ENCODE data around the gene CALHM2. TPM values are rescaled to one million over a fixed set of nuclear protein-coding genes. Genes with fewer than 3 reads are reported as not detected.

Gene CALHM2
- total and polyA plus RNA-seq, 2 donors (not counting 1 experiment from before 2014, with no cell fraction given): 16.3 to 42.8 TPM

- H2AFZ ChIP-seq (ENCODE audit: insufficient read depth, low read depth, low read length, poor library complexity, severe bottlenecking): no peak overlapping the region
- no peak overlapping the region for H3K4me3 ChIP-seq (ENCODE audit: control extremely low read depth in 1 of 5, extremely low read depth in 1 of 5, insufficient read depth in 1 of 5, low read depth in 2 of 5, low read length in 4 of 5)
- H3K27ac ChIP-seq (ENCODE audit: low read length in 2 of 2): no peak overlapping the region
- WGBS (ENCODE audit: insufficient coverage): 94% methylated on average over 3 of the region's 5 CpGs
- no peaks in the 10 kb centered on the region for H3K36me3 ChIP-seq (replicated peaks in 1 of 2; ENCODE audit: control extremely low read depth in 1 of 2, control insufficient read depth in 1 of 2, extremely low read depth in 1 of 2, insufficient read depth in 2 of 2, low read length in 1 of 2)
- H3K27me3 Mint-ChIP-seq: peaks cover 65% of the 10 kb centered on the region
- ChIA-PET POLR2A (no interaction called here), CTCF (no interaction called here)
- ATAC-seq (ENCODE audit: low read depth): no peak
- H4K20me1 ChIP-seq (ENCODE audit: control insufficient read depth, insufficient read depth, low read length, poor library complexity, severe bottlenecking): no peaks in the 10 kb centered on the region
- no peak overlapping the region for H3K4me3 Mint-ChIP-seq
- H3K4me1 ChIP-seq (ENCODE audit: control insufficient read depth in 2 of 2, insufficient read depth in 2 of 2, low read length in 2 of 2): peaks cover 7% of the 10 kb centered on the region in 2 donors
- H3K9me3 Mint-ChIP-seq (ENCODE audit: insufficient read depth): no peaks in the 10 kb centered on the region
- peaks cover 5% of the 10 kb centered on the region for H3K4me1 Mint-ChIP-seq
- H3K27me3 ChIP-seq (replicated peaks in 1 of 4; ENCODE audit: control extremely low read depth in 1 of 4, control insufficient read depth in 3 of 4, insufficient read depth in 4 of 4, low read length in 3 of 4): peaks cover 0 to 30% (median 17%) of the 10 kb centered on the region in 4 experiments
- no peaks in the 10 kb centered on the region for H3K9me3 ChIP-seq (ENCODE audit: control extremely low read depth in 1 of 3, control insufficient read depth in 2 of 3, insufficient read depth in 1 of 3, low read length in 2 of 3)
- H3K9ac ChIP-seq (ENCODE audit: low read length): no peak overlapping the region
- TF ChIP-seq CTCF (IDR thresholded peaks at IDR 0.05) (no peak), EZH2 (IDR thresholded peaks at IDR 0.05; ENCODE audit: borderline replicate concordance, insufficient read depth, low read depth, low read length, poor library complexity, severe bottlenecking) (no peak)
- DNase-seq: no peak
- intact Hi-C loops (cut with micrococcal nuclease): no loop called here
- no peak overlapping the region for H3K27ac Mint-ChIP-seq
- H3K79me2 ChIP-seq (ENCODE audit: control insufficient read depth, insufficient read depth, low read length): no peaks in the 10 kb centered on the region
- H3K4me2 ChIP-seq (replicated peaks; ENCODE audit: low read depth, low read length, poor library complexity, severe bottlenecking): no peak overlapping the region
Measured at GRCh38 chr10:103498936-103499638, 46.9 kb upstream of the CALHM2 start.

- Histone ChIP-seq H3K27ac (ENCODE audit: low read length in 2 of 2) (no peak overlapping the region), H3K4me1 (ENCODE audit: control insufficient read depth in 2 of 2, insufficient read depth in 2 of 2, low read length in 2 of 2) (peaks cover 14 to 16% of the 10 kb centered on the region in 2 donors), H3K4me2 (replicated peaks; ENCODE audit: low read depth, low read length, poor library complexity, severe bottlenecking) (no peak overlapping the region), H3K4me3 (ENCODE audit: control extremely low read depth in 1 of 5, extremely low read depth in 1 of 5, insufficient read depth in 1 of 5, low read depth in 2 of 5, low read length in 4 of 5) (no peak overlapping the region), H3K9ac (ENCODE audit: low read length) (no peak overlapping the region), H4K20me1 (ENCODE audit: control insufficient read depth, insufficient read depth, low read length, poor library complexity, severe bottlenecking) (no peaks in the 10 kb centered on the region), H3K79me2 (ENCODE audit: control insufficient read depth, insufficient read depth, low read length) (no peaks in the 10 kb centered on the region), H3K9me3 (ENCODE audit: control extremely low read depth in 1 of 3, control insufficient read depth in 2 of 3, insufficient read depth in 1 of 3, low read length in 2 of 3) (peaks cover 0 to 2% (median 0%) of the 10 kb centered on the region in 3 donors), H3K27me3 (replicated peaks in 1 of 4; ENCODE audit: control extremely low read depth in 1 of 4, control insufficient read depth in 3 of 4, insufficient read depth in 4 of 4, low read length in 3 of 4) (peaks cover 0 to 35% (median 25%) of the 10 kb centered on the region in 4 experiments), H3K36me3 (replicated peaks in 1 of 2; ENCODE audit: control extremely low read depth in 1 of 2, control insufficient read depth in 1 of 2, extremely low read depth in 1 of 2, insufficient read depth in 2 of 2, low read length in 1 of 2) (no peaks in the 10 kb centered on the region), H2AFZ (ENCODE audit: insufficient read depth, low read depth, low read length, poor library complexity, severe bottlenecking) (no peak overlapping the region)
- TF ChIP-seq EZH2 (IDR thresholded peaks at IDR 0.05; ENCODE audit: borderline replicate concordance, insufficient read depth, low read depth, low read length, poor library complexity, severe bottlenecking) (no peak), CTCF (IDR thresholded peaks at IDR 0.05) (no peak)
- ChIA-PET POLR2A (no interaction called here), CTCF (interaction anchor here (1.1 kb wide), 1 partner anchor 82 kb away, joined by 4 read pairs; no protein-coding TSS in a partner anchor)
- intact Hi-C loops (cut with micrococcal nuclease): no loop called here
- no peak overlapping the region for H3K4me3 Mint-ChIP-seq
- H3K27ac Mint-ChIP-seq: no peak overlapping the region
- 97% methylated on average over 7 of the region's 8 CpGs for WGBS (ENCODE audit: insufficient coverage)
- DNase-seq: no peak
- H3K9me3 Mint-ChIP-seq (ENCODE audit: insufficient read depth): no peaks in the 10 kb centered on the region
- peaks cover 15% of the 10 kb centered on the region for H3K4me1 Mint-ChIP-seq
- peaks cover 67% of the 10 kb centered on the region for H3K27me3 Mint-ChIP-seq
- ATAC-seq (ENCODE audit: low read depth): no peak
Measured at GRCh38 chr10:103497161-103497915, 45.2 kb upstream of the CALHM2 start.

Data from B cell (primary cell).